CD4-positive, alpha-beta T cell treated with Interleukin-2 at 100 ng/mL for 4 hours (primary cell): ENCODE measurements around the gene USP36.
"Not testable (repeated sequence)": the region's sequence is repeated elsewhere in the genome, so short reads cannot be mapped to it uniquely, and the experiment has no call there.

ENCODE experiments used
- DNase-seq: peaks from one replicate; pipeline ENCODE4 v3.0.0-alpha.2; 2020; ENCODE audit warnings: low spot score

Gene USP36

DNA sequence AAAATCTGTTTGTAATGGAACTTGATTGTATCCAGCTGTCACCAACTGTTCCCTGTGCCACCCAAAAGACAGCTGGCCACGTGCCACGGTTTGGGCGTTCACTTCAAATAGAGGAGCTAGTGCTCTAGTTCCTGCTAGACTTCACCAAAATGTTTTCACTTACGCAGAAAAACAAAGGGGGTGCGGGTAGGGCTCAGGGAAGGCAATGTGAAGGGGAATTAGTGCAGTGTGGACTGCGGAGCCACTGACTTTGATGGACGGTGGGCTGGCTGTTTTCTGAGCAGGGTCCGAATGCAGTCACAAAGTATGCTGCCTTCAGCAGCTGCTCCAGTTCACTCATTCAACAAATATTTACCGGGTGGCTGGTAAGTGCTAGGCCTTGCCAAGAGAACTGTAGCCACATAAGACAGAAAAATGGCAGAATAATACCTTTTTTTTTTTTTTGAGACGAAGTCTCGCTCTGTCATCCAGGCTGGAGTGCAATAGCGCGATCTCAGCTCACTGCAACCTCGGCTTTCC is 50.9 kb downstream of the USP36 start:
- peak; percentile 70 for DNase-seq

GRCh38 chr17:78789149-78789662 is 51.4 kb downstream of the USP36 start:
- DNase-seq, result no peak

GRCh38 chr17:78788451-78788850 is 52.2 kb downstream of the USP36 start:
- DNase-seq, result no peak

- no peak for DNase-seq
These were observed 53.2 kb downstream of the USP36 start for GRCh38 chr17:78787444-78787843.

DNA sequence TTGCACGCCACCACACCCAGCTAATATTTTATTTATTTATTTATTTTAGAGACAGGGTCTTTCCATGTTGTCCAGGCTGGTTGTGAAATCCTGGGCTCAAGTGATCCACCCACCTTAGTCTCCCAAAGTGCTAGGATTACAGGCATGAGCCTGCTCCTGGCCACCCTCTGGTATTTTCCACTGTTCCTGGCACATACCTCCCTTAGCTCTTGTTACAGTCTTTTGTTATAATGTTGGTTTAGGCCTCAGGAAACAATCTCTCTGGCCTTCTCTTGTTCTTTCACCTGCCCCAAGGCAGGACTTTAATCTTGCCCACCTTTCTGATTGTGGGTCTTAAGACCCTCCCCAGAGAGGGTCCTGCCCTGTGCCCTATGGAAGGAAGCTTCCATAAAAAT is 55.0 kb downstream of the USP36 start:
- no peak for DNase-seq

DNA sequence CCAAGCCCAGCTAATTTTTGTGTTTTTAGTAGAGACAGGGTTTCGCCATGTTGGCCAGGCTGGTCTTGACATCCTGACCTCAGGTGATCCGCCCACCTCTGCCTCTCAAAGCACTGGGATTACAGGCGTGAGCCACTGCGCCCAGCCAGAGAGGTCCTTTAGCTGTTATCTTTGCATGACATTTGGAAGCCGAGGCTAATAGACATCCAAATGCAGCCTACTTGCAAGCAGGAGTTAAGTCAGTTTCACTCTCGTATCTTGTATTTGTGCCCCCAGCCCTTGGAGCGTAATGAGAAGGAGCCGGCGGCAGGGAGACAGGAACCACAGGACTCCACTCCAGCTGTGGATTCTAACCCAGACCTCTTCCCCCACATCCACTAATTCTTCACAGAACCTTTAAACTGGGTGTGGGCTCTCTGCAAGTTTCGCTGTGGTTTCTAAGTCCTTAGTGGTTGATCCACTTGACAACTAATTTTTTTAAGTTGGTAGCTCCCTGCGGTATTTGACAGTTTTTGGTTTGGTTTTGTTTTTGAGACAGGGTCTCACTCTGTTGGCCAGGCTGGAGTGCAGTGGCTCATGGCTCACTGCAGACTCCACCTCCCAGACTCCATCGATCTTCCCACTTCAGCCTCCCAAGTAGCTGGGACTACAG is 55.5 kb downstream of the USP36 start:
- DNase-seq, result no peak

DNA sequence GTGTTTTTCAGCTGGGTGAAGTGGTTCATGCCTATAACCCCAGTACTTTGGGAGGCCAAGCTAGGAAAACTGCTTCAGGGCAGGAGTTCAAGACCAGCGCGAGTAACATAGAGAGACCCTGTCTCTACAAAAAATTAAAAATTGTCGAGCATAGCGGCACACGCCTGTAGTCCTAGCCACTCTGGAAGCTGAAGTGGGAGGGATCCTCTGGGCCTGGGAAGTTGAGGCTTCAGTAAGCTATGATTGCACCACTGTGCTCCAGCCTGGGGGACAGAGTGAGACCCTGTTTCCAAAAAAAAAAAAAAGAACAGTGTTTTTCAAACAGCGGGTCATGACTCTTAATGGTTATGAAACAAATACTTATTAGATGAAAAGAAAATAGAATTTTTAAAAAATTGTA is 56.3 kb downstream of the USP36 start:
- DNase-seq, result no peak

DNA sequence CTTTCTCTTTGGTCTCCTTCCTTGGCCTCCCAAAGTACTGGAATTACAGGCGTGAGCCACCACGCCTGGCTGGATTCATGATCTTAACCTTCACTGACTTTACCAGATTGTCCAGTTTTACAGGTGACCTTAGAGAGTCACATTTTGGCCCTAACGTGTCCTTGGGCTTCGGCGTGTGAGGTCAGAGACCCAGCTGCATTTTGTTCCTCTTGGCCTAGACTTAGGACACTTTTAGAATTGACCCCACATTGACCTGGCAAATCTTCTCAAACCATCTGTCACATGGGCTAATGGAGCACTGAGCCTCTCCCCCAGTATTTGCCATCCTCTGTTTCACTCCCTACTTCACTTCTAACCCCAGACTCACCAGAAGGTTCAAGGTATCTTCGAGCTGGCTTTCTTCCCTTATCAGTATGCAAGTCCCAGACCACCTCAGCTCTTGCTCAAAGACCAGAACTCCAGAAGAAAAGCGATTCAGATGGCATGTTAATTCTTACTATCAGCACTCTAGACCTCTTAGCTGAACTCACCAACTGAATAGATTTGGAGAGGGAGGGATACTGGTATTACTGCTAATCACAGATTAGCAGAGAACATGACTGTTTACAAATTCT is 56.8 kb downstream of the USP36 start:
- DNase-seq, result no peak

DNA sequence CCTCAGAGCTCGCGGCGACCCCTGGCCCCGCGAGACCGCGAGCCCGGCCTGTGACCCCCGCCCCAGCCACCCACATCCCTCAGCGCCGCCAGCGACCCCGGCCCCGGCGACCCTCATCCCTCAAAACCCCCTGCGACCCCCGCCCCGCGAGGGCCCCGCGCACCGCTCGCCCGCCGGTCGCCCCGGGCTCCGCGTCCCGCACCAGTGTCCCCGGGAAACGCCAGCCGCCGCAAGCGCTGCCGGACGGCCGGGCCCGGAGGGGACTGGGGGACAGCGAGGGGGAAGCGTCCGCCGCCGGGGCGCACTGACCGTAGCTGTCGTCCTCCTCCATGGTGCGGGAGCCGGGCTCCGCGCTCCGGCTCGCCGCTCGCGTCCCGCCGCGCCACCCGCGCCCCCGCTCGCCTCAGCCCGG is 58.7 kb downstream of the USP36 start, which contains the start of gene CYTH1:
TSS of gene CYTH1 (minus strand) at position 381 of the 412 bp plus-strand sequence. CDS start at position 331, 50 bp downstream.
- no peak for DNase-seq

DNA sequence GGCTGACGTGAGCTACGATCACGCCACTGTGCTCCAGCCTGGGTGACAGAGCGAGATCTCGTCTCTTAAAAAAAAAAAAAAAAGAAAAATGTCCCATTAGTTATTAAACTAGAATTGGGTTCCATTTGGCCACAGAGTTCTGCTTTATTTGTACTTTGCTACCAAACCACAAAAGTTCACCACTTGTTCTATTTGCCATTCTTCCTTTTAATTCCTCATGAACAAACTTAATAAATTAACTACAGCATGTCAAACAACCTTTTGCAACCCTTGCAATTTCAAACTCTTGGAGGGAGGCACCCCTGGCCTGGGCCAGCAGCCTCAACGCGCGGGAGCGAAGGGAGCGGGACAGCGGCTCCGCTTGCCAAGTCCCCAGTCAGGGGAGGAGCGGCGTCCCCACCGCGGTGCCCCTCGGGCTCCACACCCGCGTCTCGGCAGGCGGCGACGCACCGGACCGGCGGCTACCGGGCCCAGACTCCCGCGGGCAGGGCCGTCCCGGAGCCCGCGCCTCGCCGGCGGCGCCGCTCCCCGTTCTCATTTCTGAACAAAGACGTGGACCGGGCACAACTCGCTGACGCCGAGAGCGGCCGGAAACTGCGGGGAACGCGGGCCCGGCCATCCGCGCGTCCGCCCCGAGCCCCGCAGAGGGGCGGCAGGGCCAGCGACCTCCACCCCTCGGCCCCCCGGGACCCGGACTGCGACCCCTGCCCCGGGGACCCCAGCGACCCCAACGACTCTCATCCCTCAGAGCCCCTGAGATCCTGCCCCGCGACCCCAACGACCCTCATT is 59.3 kb downstream of the USP36 start:
- no peak for DNase-seq

DNA sequence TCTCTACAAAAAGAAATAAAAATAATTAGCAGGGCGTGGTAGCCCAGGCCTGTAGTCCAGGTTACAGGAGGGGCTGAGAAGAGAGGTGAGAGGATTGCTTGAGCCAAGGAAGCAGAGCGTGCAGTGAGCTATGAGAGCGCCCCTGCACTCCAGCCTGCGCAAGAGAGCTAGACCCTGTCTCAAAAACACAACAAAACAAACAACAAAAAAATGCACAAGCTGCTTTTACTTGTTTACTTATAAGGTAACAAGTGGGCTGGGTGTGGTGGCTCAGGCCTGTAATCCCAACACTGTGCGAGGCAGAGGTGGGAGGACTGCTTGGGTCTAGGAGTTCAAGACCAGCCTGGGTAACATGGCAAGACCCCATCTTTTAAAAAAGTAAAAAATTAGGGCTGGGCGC is 60.3 kb downstream of the USP36 start:
- no peak for DNase-seq

- DNase-seq, result peak; percentile 85
These were observed 60.8 kb downstream of the USP36 start for GRCh38 chr17:78779850-78780249.

- not testable (repeated sequence) for DNase-seq
These were observed 61.3 kb downstream of the USP36 start for GRCh38 chr17:78779286-78779651.

- no peak for DNase-seq
These were observed 62.7 kb downstream of the USP36 start for GRCh38 chr17:78777881-78778280.

- DNase-seq, result peak; percentile 69
These were observed 65.5 kb downstream of the USP36 start for GRCh38 chr17:78774956-78775571.

DNA sequence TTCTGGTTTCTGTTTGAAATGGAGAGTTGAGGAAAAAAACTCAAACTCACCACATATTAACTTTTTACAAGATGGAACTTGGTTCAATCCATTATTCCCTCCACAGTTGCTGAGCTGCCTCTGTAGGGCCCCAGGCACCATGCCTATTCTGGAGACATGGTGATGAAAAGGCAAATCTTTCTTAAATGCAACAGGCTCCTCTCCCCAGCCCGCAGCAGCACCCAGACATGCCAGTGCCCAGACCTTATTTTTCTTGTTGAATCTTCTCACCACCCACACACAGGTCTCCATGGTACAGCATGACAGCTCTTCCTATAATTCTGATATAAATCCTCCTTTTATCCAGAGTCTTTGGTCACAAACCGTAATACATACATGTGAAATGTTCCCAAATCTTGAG is 66.2 kb downstream of the USP36 start:
- no peak for DNase-seq

GRCh38 chr17:78771758-78772382 is 68.7 kb downstream of the USP36 start:
- peak; percentile 66 for DNase-seq

GRCh38 chr17:78769196-78769773 is 71.3 kb downstream of the USP36 start:
- no peak for DNase-seq

DNA sequence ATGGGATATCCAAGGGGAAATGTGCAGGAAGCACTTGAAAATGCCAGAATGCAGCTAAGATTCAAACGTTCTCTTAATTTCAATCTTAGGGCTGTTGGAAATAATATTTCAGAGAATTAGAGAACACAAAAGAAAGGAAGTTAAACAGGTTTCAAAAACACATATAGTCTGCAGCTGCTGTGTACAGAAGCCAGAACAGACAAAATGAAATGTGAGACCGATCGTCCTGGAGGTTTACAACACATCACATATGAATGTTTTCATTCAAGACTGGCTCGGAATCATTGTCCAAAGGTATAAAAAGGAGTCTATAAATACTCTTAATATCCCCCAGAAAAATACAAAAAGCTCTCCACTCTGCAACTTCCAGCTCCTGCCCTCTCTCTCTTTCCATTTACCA is 72.8 kb downstream of the USP36 start:
- no peak for DNase-seq

- DNase-seq, result no peak
These were observed 73.8 kb downstream of the USP36 start for GRCh38 chr17:78766743-78767294.

DNA sequence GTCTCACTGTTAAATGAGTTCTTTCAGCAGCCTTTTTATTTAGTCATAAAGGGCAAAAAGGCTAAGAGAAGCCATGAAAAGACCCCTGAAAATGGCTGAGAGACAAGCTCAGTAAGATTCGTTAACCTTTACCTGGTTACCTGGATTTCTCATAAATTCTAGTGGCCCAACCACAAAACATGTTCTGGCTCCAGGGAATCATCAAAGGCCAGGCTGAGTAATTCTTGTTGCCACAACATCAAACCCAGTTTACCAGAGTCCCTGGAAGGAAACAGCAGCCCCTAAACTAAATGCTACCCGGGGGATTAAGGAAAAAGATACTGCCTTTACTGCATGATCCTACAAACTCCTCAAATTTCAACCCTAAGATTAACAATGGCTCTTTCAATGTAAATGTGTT is 74.4 kb downstream of the USP36 start:
- DNase-seq, result no peak
